ENCODE measurements around the gene CX3CL1.

CX3CL1 gene

DNA sequence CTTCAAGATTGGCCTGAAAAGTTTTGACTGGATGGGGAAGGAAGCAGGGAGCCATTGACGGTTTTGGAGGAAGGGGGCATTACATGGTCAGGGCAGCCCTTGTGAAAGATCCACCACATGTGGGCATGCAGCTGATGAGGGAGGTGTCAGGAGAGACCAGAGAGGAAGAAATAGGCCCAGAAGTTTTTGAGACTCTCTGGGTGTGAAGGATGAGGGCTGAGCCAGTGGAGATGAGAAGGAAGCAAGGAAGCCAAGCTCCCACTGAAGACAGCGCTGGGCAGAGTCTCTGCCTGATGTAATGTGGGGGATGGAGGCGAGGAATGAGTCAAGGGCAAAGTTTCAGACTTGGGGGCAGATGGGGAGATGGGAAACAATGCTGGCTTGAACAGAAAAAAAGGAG, 32.8 kb downstream of the CX3CL1 start:
- no peak for DNase-seq (ENCODE audit: low read depth)

DNA sequence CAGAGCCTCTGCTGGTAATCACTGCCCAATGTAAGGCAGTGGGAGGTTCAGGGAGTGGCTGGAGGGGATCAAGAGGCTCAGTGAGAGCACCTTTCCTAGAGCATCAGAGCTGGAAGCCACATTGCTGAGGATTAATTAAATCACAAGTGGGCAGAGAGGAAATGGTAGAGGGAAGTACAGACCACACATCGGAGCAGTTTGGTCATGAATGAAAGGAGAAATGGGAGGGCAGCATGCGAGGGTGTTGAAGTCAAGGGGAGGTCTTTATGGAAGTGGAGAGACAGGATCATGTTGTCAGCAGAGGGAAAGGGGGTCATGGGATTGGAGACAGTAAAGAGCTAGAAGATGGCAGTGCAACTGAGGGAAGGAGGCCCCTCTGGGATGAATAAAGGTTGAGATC, 34.6 kb downstream of the CX3CL1 start:
- no peak for DNase-seq (ENCODE audit: low read depth)

DNA sequence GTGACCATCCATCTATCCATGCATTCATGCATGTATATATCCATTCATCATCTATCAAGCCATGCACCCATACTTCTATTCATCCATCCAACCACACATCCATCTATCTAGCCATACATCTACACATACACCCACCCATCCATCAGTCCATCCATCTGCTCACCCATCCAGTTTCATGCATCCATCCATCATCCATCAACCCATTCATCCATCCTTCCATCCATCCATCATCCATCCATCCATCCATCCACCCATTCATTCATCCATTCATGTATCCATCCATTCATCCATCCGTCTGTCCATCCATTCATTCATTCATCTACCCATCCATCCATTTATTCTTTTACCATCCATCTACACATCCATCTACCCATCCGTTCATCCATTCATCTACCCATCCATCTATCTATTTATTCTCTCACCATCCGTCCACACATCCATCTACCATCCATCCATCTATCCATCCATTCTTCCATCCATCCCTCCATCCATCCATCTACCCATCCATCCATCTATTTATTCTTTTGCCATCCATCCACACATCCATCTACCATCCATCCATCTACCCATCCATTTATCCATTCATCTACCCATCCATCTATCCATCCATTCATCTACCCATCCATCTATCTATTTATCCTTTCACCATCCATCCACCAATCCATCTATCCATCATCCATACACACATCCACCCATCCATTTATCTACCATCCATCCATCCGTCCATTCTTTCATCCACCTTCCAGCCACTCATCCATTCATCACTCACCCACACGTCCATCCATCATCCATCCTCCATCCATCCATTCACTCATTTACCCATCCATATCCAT, 35.4 kb downstream of the CX3CL1 start:
- no peak for DNase-seq (ENCODE audit: low read depth)

DNA sequence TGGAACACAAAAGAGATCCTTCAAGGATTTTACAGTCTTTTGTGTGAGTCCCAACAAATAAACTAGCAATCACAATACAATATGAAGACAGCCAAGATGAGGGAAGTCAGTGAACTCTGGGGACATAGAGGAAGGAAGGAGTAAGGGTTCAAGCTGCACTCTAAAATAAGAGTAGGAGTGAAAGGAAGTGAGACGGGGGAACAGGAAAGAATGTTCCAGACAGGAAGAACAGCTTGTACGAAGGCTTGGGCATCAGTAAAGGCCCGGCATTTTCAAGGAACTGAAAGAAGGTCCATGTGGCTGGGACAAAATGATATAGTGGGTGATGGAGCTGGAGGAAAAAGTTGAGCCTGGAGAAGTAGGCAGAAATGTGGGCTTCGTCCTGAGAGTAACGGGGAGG, 36.8 kb downstream of the CX3CL1 start:
- DNase-seq (ENCODE audit: low read depth) = no peak

DNA sequence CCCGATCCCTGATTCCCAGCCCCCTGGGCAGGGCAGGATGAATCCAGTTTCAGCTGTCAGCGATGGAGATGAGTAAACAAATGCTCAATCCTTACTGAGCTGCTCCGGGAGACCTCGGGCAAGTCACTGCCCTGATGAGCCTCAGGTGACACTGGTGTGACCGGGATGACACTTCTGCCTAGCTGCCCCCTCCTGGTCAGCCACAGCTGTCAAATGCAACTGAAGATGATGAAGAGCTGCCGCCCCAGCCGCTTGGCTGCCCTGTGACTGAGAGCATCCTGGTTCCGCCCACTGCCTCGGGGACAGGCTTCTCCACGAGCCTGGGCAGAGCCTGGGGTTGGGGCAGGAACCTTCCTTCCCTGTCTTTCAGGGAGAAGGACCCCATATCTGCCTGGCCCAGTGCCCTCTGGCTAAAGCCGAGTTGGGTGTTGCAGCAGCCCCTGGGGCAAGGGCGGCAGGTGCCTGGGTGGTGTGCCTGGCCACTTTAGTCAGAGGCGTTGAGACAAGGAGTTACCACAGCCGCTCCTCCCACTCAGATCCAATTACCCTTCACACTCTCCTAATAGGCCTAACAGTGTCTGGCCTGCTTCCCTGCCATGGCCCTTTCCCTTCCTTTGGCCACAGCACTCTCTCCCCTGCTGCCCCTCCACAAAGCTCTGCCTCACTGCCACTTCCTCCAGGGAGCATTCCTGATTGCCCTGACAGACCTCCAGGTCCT, 37.7 kb downstream of the CX3CL1 start:
- DNase-seq (ENCODE audit: low read depth) = no peak

DNA sequence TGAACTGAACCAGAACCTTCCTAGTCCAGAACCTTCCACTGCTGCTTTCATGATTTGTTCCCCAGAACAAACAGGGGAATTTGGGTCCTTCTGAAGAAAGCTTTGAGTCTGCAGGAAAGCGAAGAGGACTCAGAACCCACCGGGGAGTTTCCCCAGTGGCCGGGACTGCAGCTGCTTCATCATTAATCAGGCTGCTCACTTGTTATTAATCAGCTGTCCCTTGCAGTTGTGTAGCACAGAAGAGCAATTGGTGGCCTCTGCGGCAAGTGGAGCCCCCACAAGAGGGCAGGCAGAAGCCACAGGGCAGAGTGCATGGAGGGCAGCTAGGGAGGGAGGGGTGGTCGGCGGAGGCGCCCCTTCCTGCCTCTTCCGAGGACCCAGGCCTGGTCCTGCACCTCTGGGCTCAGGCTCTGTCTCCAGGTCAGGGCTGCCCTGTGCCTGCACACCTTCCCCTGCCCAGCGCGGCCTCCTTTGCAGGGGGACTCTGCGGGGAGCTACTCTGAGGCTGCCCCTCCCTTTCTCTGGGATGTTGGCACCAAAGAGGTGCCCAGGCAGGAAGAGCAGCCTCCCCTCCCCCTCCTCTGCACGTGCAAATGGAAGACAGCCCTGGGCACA, 39.2 kb downstream of the CX3CL1 start:
- DNase-seq (ENCODE audit: low read depth) = no peak

DNA sequence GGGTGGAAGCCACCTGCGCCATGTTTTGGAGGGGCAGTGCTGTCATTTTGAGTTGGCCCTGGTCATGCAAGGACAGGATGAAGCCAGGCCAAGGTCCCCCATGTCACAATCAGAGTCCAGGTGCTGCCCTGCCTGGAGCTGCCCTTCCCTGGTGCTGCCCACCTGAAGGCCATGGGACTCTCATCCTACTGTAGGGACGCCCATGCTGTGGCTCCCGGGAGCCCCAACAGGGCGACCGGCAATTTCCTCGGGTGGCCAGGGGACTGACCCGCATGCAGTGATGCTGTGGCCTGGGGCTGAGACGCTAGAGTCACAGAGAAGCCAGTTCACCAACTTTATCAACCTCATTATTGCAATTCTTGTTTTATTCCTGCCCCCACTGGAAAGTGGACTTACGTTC, 40.3 kb downstream of the CX3CL1 start:
- no peak for DNase-seq (ENCODE audit: low read depth)

DNA sequence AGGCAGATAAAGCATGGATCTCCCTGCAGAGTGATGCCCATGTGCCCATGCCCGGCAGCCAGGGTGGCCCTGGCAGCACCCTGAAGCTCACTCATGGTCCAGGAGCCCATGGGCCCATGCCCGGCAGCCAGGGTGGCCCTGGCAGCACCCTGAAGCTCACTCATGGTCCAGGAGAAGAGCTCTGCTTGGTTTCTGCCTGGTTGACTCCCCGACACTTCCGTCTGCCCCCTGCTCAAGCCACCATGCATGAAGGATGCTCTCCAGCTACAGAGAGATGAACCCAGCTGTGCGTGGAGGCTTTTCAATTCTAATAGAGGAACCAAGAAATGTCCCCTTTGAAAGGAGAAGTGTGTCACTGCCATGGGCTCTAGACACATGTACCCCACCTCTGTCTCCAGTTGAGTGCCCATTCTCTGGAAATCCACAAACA, 41.0 kb downstream of the CX3CL1 start:
- DNase-seq (ENCODE audit: low read depth) = no peak

DNA sequence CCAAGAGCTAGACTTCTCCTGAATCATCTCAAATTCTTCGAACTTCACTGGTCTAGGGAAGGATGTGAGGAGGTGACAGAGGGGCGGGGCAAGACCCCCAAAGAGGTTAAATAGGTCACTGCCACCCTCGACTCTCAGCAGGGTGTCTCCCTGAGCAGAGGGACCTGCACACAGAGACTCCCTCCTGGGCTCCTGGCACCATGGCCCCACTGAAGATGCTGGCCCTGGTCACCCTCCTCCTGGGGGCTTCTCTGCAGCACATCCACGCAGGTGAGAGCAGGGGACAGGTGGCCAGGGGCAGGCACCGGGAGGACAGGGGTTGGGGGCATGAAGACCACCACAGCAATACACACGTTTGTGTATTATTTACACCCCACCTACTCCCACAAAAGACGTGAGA, 41.4 kb downstream of the CX3CL1 start:
- DNase-seq (ENCODE audit: low read depth) = no peak

DNA sequence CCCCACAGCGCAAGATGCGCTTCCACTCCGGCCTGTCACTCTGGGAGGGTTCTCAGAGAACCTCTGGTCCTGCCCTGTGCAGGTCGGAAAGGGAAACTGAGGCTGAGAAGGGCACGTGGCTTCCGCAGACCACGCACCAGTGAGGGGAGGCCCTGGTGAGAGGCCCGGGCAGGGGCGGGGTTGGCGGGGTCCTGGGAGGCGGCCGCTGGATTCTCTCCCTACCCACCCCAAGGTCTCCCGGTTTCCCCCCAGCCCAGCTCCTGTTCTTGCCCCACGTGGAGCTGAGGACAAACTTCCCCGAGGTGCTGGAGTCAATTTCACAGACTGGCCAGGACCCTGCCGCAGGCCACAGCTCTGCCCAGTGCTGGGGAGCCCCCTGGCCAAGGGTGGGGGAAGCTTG, 43.8 kb downstream of the CX3CL1 start:
- no peak for DNase-seq (ENCODE audit: low read depth)

DNA sequence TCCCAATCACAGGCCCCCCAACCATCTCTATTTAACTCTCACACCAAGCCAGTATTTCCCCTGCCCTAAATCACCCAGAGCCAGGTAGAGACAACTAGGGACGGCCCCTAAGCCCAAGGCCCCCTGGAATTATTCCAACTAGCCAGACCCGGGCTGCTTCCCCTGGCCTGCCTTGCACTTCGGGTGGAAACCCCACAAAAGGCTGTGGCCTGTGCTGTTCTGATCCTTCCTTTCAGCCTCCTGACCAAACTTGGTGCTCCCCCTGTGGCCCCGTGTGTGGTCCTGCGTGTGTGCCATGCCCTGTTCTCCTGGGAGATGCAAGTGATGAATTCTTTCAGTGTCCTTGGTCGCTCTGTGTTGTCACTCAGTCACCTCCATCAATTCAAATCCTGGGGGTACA, 47.2 kb downstream of the CX3CL1 start:
- DNase-seq (ENCODE audit: low read depth) = no peak

DNA sequence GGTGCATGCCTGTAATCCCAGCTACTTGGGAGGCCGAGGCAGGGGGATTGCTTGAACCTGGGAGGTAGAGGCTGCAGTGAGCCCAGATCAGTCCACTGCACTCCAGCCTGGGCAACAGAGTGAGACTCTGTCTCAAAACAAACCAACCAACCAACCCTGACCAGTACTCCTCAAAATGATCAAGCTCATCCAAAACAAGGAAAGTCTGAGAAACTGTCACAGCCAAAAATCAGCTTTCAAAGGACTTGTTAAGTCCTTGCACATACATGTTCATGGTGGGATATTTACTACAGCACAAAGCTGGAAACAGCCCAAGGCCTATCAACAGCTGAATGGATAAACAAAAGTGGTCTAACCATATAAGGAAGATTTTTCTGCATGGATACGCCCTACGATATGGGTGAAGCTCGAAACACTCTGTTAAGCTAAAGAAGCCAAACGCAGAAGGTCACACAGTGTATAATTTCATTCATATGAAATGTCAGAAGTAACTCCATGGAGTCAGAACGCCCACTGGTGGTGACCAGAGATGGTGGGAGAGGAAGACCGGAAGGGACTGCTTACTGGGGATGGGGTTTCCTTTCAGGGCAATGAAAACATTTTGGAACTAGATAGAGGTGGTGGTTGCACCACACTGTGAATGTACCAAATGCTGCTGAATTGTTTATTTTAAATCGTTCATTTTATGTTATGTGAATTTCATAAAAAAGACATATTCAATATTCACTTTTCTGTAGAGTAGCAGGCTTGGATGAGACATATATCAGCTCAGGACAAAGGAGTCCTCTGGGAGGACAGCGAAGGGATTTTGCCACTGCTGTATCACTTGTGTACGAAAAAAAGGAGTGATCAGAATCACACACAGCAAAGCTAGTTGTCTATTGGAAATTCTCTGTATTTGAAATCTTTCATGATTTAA, 50.0 kb downstream of the CX3CL1 start:
- DNase-seq (ENCODE audit: low read depth) = no peak

DNA sequence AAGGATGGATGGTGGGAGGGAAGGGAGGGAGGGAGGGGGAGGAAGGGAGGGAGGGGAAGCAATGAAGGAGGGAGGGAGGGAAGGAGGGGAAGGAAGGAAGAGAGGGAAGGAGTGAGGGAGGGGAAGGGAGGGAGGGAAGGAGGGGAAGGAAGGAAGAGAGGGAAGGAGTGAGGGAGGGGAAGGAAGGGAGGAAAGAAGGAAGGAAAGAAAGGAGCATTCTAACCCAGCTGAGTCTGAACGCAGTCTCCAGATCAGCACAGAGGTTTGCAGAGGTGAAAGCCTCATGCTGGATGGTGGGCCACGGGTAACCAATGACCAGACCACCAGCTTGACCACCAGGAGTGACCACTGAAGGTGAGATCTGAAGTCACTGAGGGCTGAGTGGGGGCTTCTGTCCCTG, 50.9 kb downstream of the CX3CL1 start:
- no peak for DNase-seq (ENCODE audit: low read depth)

DNA sequence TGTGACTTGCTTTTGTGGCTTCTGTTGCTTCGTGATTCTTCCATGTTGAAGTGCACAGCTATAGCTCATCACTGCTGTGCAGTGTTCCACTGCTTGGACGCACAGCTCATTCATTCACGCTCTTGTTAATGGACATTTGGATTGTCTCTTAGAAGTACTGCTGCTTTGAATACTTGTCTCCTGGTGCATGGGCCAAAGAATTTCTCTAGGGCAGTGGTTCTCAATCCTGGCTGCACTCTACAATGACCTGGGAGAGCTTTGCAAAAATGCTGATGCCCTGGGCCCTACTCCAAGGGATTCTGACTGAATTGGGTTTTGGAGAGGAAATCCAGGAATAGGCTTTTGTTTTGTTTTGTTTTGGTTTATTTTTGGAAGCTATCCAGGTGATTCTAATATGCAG, 52.3 kb downstream of the CX3CL1 start:
- DNase-seq (ENCODE audit: low read depth) = no peak

DNA sequence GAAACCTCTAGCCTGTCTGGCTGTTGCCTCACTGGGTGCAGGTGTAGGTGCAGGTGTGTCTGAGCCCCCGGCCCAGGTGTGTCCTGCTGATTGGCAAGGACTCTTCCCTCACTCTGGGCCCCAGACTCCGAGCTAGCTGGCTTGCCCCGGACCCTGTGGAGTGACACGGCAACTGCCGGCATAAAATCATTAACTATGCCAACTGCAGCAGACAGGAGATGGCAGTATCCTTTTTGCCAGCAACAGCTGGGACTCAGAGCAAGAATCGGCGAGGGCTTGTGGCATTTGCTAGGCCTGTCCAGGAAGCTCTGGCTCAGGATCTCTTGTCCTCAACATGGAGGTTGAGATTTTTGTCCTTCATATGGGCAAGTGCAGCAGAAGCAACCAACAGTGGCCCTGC, 54.1 kb downstream of the CX3CL1 start:
- DNase-seq (ENCODE audit: low read depth) = no peak

DNA sequence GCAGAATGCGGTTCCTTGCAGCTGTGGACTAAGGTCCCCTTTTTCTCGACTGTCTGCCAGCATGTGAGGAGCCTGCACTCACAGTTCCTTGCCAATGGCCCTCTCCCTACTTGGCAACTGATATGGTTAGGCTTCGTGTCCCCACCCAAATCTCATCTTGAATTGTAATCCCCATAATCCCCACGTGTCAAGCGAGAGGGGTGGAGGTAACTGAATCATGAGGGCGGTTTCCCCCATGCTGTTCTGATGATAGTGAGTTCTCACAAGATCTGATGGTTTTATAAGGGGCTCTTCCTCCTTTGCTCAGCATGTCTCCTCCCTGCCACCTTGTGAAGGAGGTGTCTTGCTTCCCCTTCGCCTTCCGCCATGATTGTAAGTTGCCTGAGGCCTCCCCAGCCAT, 55.0 kb downstream of the CX3CL1 start:
- DNase-seq (ENCODE audit: low read depth) = no peak

DNA sequence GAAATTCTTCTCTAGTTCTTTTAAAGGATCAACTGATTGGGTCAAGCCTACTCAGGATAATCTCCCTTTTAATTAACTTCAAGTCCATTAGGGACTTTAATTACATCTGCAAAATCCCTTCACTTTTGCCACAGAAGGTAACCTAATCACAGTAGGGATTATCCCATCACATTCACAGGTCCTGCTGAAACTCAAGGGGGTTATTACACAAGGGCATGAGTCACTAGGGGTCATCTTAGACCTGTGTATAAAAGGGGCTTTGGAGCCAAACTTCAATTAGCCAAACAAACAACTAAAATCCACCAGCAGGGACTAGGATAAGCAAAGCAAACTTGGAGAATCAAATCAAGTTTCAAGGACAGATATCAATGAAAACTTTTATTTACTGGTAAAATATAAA, 55.5 kb downstream of the CX3CL1 start:
- DNase-seq (ENCODE audit: low read depth) = no peak

DNA sequence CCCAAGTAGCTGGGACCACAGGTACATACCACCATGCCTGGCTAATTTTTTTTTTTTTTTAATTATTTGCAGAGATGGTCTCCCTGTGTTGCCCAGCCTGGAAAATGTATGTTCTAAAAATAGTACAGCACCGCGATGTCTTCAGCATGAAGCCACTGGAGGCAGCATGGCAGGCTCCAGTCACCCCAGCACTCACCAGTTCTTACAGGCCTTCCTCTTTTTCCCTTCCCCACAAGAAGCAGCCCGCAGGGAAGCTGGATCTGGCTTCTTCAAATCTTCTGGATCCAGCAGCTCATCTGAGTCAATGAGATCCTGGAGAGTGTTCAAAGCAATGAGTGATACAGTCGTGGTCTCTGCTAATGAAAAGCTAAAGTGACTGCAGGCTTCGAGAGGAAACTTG, 58.7 kb downstream of the CX3CL1 start:
- no peak for DNase-seq (ENCODE audit: low read depth)

DNA sequence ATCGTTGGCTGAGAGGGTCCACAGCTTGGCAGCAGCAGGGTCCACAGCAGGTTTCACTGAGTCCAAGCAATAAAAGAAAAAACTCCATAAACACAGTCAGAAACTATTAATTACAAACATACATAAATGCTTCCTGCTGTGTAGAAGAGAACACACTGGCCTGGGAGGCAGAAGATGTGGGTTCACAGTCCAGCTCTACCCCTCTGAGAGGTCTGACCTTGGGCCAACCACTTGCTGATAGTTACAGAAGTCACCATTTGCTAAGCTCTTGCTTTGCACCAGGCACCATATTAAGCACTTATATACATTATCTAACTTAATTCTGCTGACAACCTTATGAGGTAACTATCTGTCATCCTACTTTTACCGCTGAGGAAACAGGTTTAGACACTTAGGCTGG, 60.2 kb downstream of the CX3CL1 start:
- DNase-seq (ENCODE audit: low read depth) = no peak

DNA sequence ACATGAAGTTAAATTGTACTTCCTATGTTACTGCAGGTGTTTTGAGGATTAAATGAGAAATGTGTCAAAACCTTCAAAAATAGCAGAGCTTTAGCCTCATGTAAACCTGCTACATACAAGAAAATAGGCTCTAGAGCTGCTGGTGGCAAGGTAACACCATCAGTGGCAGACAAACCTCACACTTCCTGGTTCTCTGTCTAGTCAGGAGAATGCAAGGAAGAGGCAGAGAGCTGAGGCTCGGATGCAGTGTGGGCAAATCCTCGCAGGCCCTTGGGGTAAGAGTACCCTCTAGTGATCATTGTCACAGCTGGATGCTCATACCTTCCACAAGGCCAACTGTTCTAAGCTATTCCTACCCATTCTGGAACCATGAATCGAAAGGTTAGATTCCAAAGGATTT, 60.7 kb downstream of the CX3CL1 start:
- no peak for DNase-seq (ENCODE audit: low read depth)

DNA sequence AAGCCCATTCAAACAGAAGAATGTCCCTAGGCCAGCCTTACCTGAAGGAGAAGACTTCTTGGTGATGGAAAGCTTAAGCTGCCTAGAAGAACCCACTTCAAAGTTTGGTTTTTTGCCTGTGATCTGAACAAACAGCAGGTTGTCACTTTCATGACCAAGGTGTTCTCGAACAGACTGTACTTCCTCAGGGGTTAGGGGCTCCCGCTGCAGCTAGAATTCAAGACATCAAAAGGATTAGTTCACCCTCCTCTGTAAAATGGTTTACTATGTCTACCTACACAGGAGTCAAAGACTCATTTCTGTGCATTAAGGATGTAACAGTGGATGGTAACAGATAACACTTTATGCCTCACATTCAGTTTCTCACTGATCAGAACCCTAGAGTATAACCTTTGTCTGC, 61.7 kb downstream of the CX3CL1 start:
- DNase-seq (ENCODE audit: low read depth) = no peak
